Neural cell (in vitro differentiated cells): ENCODE data around the gene LEMD2. TPM values are rescaled to one million over a fixed set of nuclear protein-coding genes. Genes with fewer than 3 reads are reported as not detected.

Experiments used
- H2AFZ ChIP-seq: fragments of 200-600, 300-800 bp; sonication (generic), shearing (Covaris generic); 2 replicates; pipeline ENCODE4 v1.6.0; 2014; ENCODE audit warnings: low read depth, mild to moderate bottlenecking, antibody characterized with exemption, low read length, moderate library complexity
- H3F3A ChIP-seq: fragments of 200-600 bp; shearing (Covaris generic); 2 replicates; pipeline ENCODE4 v1.6.1; 2016; ENCODE audit warnings: mild to moderate bottlenecking, moderate library complexity, mixed read lengths, antibody characterized with exemption, low read length; ENCODE audit not compliant: insufficient read depth, poor library complexity, severe bottlenecking
- H3K27ac ChIP-seq: fragments of 200-600, 300-800 bp; sonication (generic), shearing (Covaris generic); 2 replicates; pipeline ENCODE4 v1.5.1; 2014; ENCODE audit warnings: mild to moderate bottlenecking, low read length, moderate library complexity
- H3K27me3 ChIP-seq: fragments of 300-800, 200-600 bp; sonication (generic), shearing (Covaris generic); 2 replicates; pipeline ENCODE4 v1.6.0; 2014; ENCODE audit warnings: mild to moderate bottlenecking, low read depth, low read length, moderate library complexity; ENCODE audit not compliant: insufficient read depth
- H3K36me3 ChIP-seq: fragments of 300-800, 200-600 bp; sonication (generic), shearing (Covaris generic); 2 replicates; pipeline ENCODE4 v1.5.1; 2014; ENCODE audit warnings: mild to moderate bottlenecking, antibody characterized with exemption, low read length, moderate library complexity; ENCODE audit not compliant: insufficient read depth
- H3K4me2 ChIP-seq: fragments of 300-800, 200-600 bp; sonication (generic), shearing (Covaris generic); 2 replicates; pipeline ENCODE4 v1.6.0; 2014; ENCODE audit warnings: mild to moderate bottlenecking, low read length
- H3K4me3 ChIP-seq: fragments of 300-800, 200-600 bp; sonication (generic), shearing (Covaris generic); 2 replicates; pipeline ENCODE4 v1.5.1; 2014; ENCODE audit warnings: mild to moderate bottlenecking, low read length, moderate library complexity
- H3K79me2 ChIP-seq: fragments of 200-600 bp; shearing (Covaris generic); replicated peaks from 2 replicates; pipeline ENCODE4 v1.6.0; 2014; ENCODE audit warnings: mild to moderate bottlenecking, low read length, moderate library complexity; ENCODE audit not compliant: insufficient read depth
- H3K9ac ChIP-seq: fragments of 300-800, 200-600 bp; sonication (generic), shearing (Covaris generic); 2 replicates; pipeline ENCODE4 v1.6.1; 2016; ENCODE audit warnings: mild to moderate bottlenecking, low read length, mixed read lengths
- H3K9me2 ChIP-seq: fragments of 200-600 bp; shearing (Covaris generic); 2 replicates; pipeline ENCODE4 v1.6.1; 2016; ENCODE audit warnings: mild to moderate bottlenecking, low read length, mixed read lengths; ENCODE audit not compliant: insufficient read depth
- H3K9me3 ChIP-seq: fragments of 200-600, 300-800 bp; sonication (generic), shearing (Covaris generic); 2 replicates; pipeline ENCODE4 v1.6.1; 2016; ENCODE audit warnings: mild to moderate bottlenecking, mixed run types, low read length, moderate library complexity, mixed read lengths
- H4K20me1 ChIP-seq: fragments of 200-600 bp; shearing (Covaris generic); 2 replicates; pipeline ENCODE4 v1.6.1; 2016; ENCODE audit warnings: mild to moderate bottlenecking, mixed run types; ENCODE audit not compliant: insufficient read depth
- CTCF ChIP-seq: fragments of 450-650 bp; IDR thresholded peaks from 2 replicates; pipeline ENCODE4 v1.5.1; 2014; ENCODE audit warnings: antibody characterized with exemption, mild to moderate bottlenecking, moderate library complexity; ENCODE audit not compliant: poor library complexity, severe bottlenecking
- EP300 ChIP-seq: fragments of 450-650 bp; conservative IDR thresholded peaks from 2 replicates; pipeline ENCODE4 v1.6.1; 2014; ENCODE audit warnings: antibody characterized with exemption, mild to moderate bottlenecking, moderate library complexity; ENCODE audit not compliant: poor library complexity, severe bottlenecking
- EZH2 ChIP-seq: fragments of 200-600, 300-800 bp; shearing (Covaris generic), sonication (generic); IDR thresholded peaks from 2 replicates; pipeline ENCODE4 v1.6.1; 2014; ENCODE audit warnings: antibody characterized with exemption, low read length, borderline replicate concordance, mild to moderate bottlenecking; ENCODE audit not compliant: insufficient read depth, poor library complexity, severe bottlenecking
- MXI1 ChIP-seq: fragments of 450-650 bp; conservative IDR thresholded peaks from 2 replicates; pipeline ENCODE4 v1.6.1; 2014; ENCODE audit warnings: antibody characterized with exemption, mild to moderate bottlenecking; ENCODE audit not compliant: poor library complexity, severe bottlenecking
- POLR2AphosphoS5 ChIP-seq: IDR thresholded peaks from 2 replicates; pipeline ENCODE4 v1.6.1; 2012
- RAD21 ChIP-seq: fragments of 450-650 bp; conservative IDR thresholded peaks from 2 replicates; pipeline ENCODE4 v1.6.1; 2014; ENCODE audit warnings: antibody characterized with exemption, mild to moderate bottlenecking, moderate library complexity
- REST ChIP-seq: IDR thresholded peaks from 2 replicates; pipeline ENCODE4 v1.6.1; 2012; ENCODE audit warnings: borderline replicate concordance
- SMC3 ChIP-seq: fragments of 450-650 bp; conservative IDR thresholded peaks from 2 replicates; pipeline ENCODE4 v1.6.1; 2014; ENCODE audit warnings: antibody characterized with exemption, mild to moderate bottlenecking, moderate library complexity; ENCODE audit not compliant: poor library complexity
- TAF1 ChIP-seq: IDR thresholded peaks from 2 replicates; pipeline ENCODE4 v1.6.1; 2012; ENCODE audit warnings: low read depth
- polyA plus RNA-seq: library from polyadenylated mRNA; depleted of rRNA; stranded (reverse); fragments of >200 nt; gene quantifications from 2 replicates; pipeline ENCODE4 v1.2.3, GENCODE V29; 2014

The LEMD2 gene
- polyA plus RNA-seq, 1 donor from 2014 or later = 84.6 TPM

GRCh38 chr6:33750244-33750991, 38.5 kb downstream of the LEMD2 start:
- Histone ChIP-seq H3K27ac (no peak overlapping the region), H3K9me2 (no peaks in the 10 kb centered on the region), H3K4me2 (no peak overlapping the region), H3K9ac (no peak overlapping the region), H3K36me3 (no peaks in the 10 kb centered on the region), H3K9me3 (no peaks in the 10 kb centered on the region), H4K20me1 (no peaks in the 10 kb centered on the region), H2AFZ (no peak overlapping the region), H3K79me2 (no peaks in the 10 kb centered on the region), H3K4me3 (no peak overlapping the region), H3K27me3 (no peaks in the 10 kb centered on the region), H3F3A (no peaks in the 10 kb centered on the region)
- TF ChIP-seq SMC3 = no peak
- TF ChIP-seq RAD21 = no peak
- no peak for TF ChIP-seq TAF1
- no peak for TF ChIP-seq EP300
- TF ChIP-seq REST = no peak
- no peak for TF ChIP-seq POLR2AphosphoS5
- no peak for TF ChIP-seq CTCF
- no peak for TF ChIP-seq MXI1
- TF ChIP-seq EZH2 = no peak

- no peaks in the 10 kb centered on the region for H4K20me1 ChIP-seq
- no peaks in the 10 kb centered on the region for H3K9me3 ChIP-seq
- no peaks in the 10 kb centered on the region for H3K79me2 ChIP-seq
- H3K9me2 ChIP-seq = no peaks in the 10 kb centered on the region
- no peak for TF ChIP-seq EZH2
- no peak for TF ChIP-seq SMC3
- TF ChIP-seq REST = no peak
- TF ChIP-seq TAF1 = no peak
- TF ChIP-seq POLR2AphosphoS5 = no peak
- TF ChIP-seq CTCF = no peak
- TF ChIP-seq RAD21 = no peak
- TF ChIP-seq EP300 = no peak
- TF ChIP-seq MXI1 = no peak
- H3K36me3 ChIP-seq = no peaks in the 10 kb centered on the region
- no peak overlapping the region for H3K9ac ChIP-seq
- H3F3A ChIP-seq = no peaks in the 10 kb centered on the region
- no peak overlapping the region for H2AFZ ChIP-seq
- H3K27ac ChIP-seq = no peak overlapping the region
- H3K27me3 ChIP-seq = no peaks in the 10 kb centered on the region
- H3K4me3 ChIP-seq = no peak overlapping the region
- H3K4me2 ChIP-seq = no peak overlapping the region
Measured at GRCh38 chr6:33749401-33749800, 39.5 kb downstream of the LEMD2 start.
